Activated CD4-positive, alpha-beta memory T cell treated with anti-CD3 and anti-CD28 coated beads, Interleukin-2, amount 10 ng/mL, durations not matched to agents 7 days and 5 days (primary cell): ENCODE measurements around the gene AMOTL1. TPM values are rescaled to one million over a fixed set of nuclear protein-coding genes. Genes with fewer than 3 reads are reported as not detected.
A peak's percentile ranks its signal among the peaks of the same experiment; 100 is the strongest.

Experiments
- CTCF ChIA-PET: fragments of 350-600 bp; sonication (Branson Sonifier 250); formaldehyde crosslinking; loops from one replicate; lab custom pipeline; 2021; ENCODE audit warnings: antibody characterized with exemption, inconsistent platforms; lab: Charles Lee
- POLR2A ChIA-PET: fragments of 350-600 bp; sonication (Branson Sonifier 250); formaldehyde crosslinking; loops from one replicate; lab custom pipeline; 2021; ENCODE audit warnings: antibody characterized with exemption; lab: Charles Lee
- DNase-seq: peaks from one replicate; pipeline ENCODE4 v3.0.0-alpha.2; 2020
- H3K27ac Mint-ChIP-seq: one replicate; pipeline ENCODE4 v1.8.0; 2021; ENCODE audit warnings: mild to moderate bottlenecking, mixed read lengths
- H3K27me3 Mint-ChIP-seq: one replicate; pipeline ENCODE4 v1.8.0; 2021; ENCODE audit warnings: mixed read lengths
- H3K36me3 Mint-ChIP-seq: one replicate; pipeline ENCODE4 v1.8.0; 2021; ENCODE audit warnings: low read depth, mixed read lengths
- H3K4me1 Mint-ChIP-seq: one replicate; pipeline ENCODE4 v1.8.0; 2021; ENCODE audit warnings: mixed read lengths
- H3K4me3 Mint-ChIP-seq: one replicate; pipeline ENCODE4 v1.8.0; 2021; ENCODE audit warnings: mild to moderate bottlenecking, mixed read lengths
- H3K9me3 Mint-ChIP-seq: one replicate; pipeline ENCODE4 v1.8.0; 2021; ENCODE audit warnings: mixed read lengths
- total RNA-seq, 2 experiments: library from RNA; stranded (reverse); gene quantifications; one replicate each; pipeline ENCODE4 v1.2.3, GENCODE V29; 2021

AMOTL1 gene
- total RNA-seq, 2 experiments from 2014 or later: 4.0 to 4.3 TPM

GRCh38 chr11:94866936-94867795 is 99.0 kb downstream of the AMOTL1 start:
- no peak overlapping the region for H3K4me3 Mint-ChIP-seq
- no peaks in the 10 kb centered on the region for H3K9me3 Mint-ChIP-seq
- no peak for DNase-seq
- no peaks in the 10 kb centered on the region for H3K36me3 Mint-ChIP-seq
- ChIA-PET POLR2A (no interaction called here), CTCF (interaction anchor here (1.4 kb wide), 1 partner anchor 31 kb away, joined by 3 read pairs; no protein-coding TSS in a partner anchor)
- H3K4me1 Mint-ChIP-seq: peaks cover 6% of the 10 kb centered on the region
- no peaks in the 10 kb centered on the region for H3K27me3 Mint-ChIP-seq
- H3K27ac Mint-ChIP-seq: no peak overlapping the region

GRCh38 chr11:94868468-94868867 is 100.3 kb downstream of the AMOTL1 start:
- CTCF ChIA-PET: no interaction called here
- Mint-ChIP-seq H3K4me3 (no peak overlapping the region), H3K9me3 (no peaks in the 10 kb centered on the region), H3K4me1 (peaks cover 3% of the 10 kb centered on the region), H3K36me3 (no peaks in the 10 kb centered on the region), H3K27ac (no peak overlapping the region), H3K27me3 (no peaks in the 10 kb centered on the region)
- no peak for DNase-seq
- POLR2A ChIA-PET: no interaction called here

- peaks cover under 1% of the 10 kb centered on the region for H3K27me3 Mint-ChIP-seq
These were observed 101.0 kb downstream of the AMOTL1 start for GRCh38 chr11:94869186-94869585.

GRCh38 chr11:94870422-94870821 is 102.3 kb downstream of the AMOTL1 start:
- no peak overlapping the region for H3K27ac Mint-ChIP-seq
- H3K4me3 Mint-ChIP-seq: no peak overlapping the region
- no peak for DNase-seq
- H3K36me3 Mint-ChIP-seq: no peaks in the 10 kb centered on the region
- no peaks in the 10 kb centered on the region for H3K9me3 Mint-ChIP-seq
- ChIA-PET POLR2A (no interaction called here), CTCF (no interaction called here)
- no peaks in the 10 kb centered on the region for H3K4me1 Mint-ChIP-seq
- H3K27me3 Mint-ChIP-seq: peaks cover 6% of the 10 kb centered on the region

More at GRCh38 chr11:94869186-94869585, 101.0 kb downstream of the AMOTL1 start:
- DNase-seq: no peak
- Mint-ChIP-seq H3K4me1 (no peaks in the 10 kb centered on the region), H3K4me3 (no peak overlapping the region), H3K36me3 (no peaks in the 10 kb centered on the region), H3K9me3 (no peaks in the 10 kb centered on the region), H3K27ac (no peak overlapping the region)
- POLR2A ChIA-PET: no interaction called here
- CTCF ChIA-PET: no interaction called here

GRCh38 chr11:94871491-94872185 is 103.5 kb downstream of the AMOTL1 start:
- POLR2A ChIA-PET: no interaction called here
- no peaks in the 10 kb centered on the region for H3K36me3 Mint-ChIP-seq
- CTCF ChIA-PET: no interaction called here
- no peak overlapping the region for H3K27ac Mint-ChIP-seq
- no peaks in the 10 kb centered on the region for H3K9me3 Mint-ChIP-seq
- no peak for DNase-seq
- H3K27me3 Mint-ChIP-seq: peaks cover 6% of the 10 kb centered on the region
- peaks cover 7% of the 10 kb centered on the region for H3K4me1 Mint-ChIP-seq
- no peak overlapping the region for H3K4me3 Mint-ChIP-seq

- H3K9me3 Mint-ChIP-seq: no peaks in the 10 kb centered on the region
- peaks cover 17% of the 10 kb centered on the region for H3K4me1 Mint-ChIP-seq
- ChIA-PET CTCF (no interaction called here), POLR2A (no interaction called here)
- no peak overlapping the region for H3K4me3 Mint-ChIP-seq
- H3K27me3 Mint-ChIP-seq: peaks cover 6% of the 10 kb centered on the region
- DNase-seq: no peak
- H3K27ac Mint-ChIP-seq: no peak overlapping the region
- no peaks in the 10 kb centered on the region for H3K36me3 Mint-ChIP-seq
These were observed 105.9 kb downstream of the AMOTL1 start for GRCh38 chr11:94873916-94874540.

GRCh38 chr11:94876222-94876621 is 108.1 kb downstream of the AMOTL1 start:
- CTCF ChIA-PET: interaction anchor here (1.3 kb wide), 1 partner anchor 89 kb away, joined by 6 read pairs; no protein-coding TSS in a partner anchor
- H3K4me1 Mint-ChIP-seq: peaks cover 17% of the 10 kb centered on the region
- POLR2A ChIA-PET: interaction anchor here (1.3 kb wide), 1 partner anchor 97 kb away, joined by 4 read pairs; the partner anchor contains the start of genes CWC15 and KDM4D
- no peak for DNase-seq
- H3K27me3 Mint-ChIP-seq: peaks cover 6% of the 10 kb centered on the region
- no peaks in the 10 kb centered on the region for H3K9me3 Mint-ChIP-seq
- no peak overlapping the region for H3K27ac Mint-ChIP-seq
- H3K36me3 Mint-ChIP-seq: no peaks in the 10 kb centered on the region
- H3K4me3 Mint-ChIP-seq: no peak overlapping the region

- Mint-ChIP-seq H3K27ac (peak overlapping the region; percentile 17), H3K9me3 (no peaks in the 10 kb centered on the region), H3K4me3 (no peak overlapping the region), H3K27me3 (peaks cover 6% of the 10 kb centered on the region), H3K36me3 (no peaks in the 10 kb centered on the region), H3K4me1 (peaks cover 17% of the 10 kb centered on the region)
- ChIA-PET POLR2A (interaction anchor here (1.3 kb wide), 1 partner anchor 96 kb away, joined by 4 read pairs; the partner anchor contains the start of genes CWC15 and KDM4D), CTCF (interaction anchor here (1.3 to 1.8 kb wide), 2 partner anchors 22 to 90 kb away, joined by 3 to 6 read pairs; no protein-coding TSS in a partner anchor)
- peak; percentile 63 for DNase-seq
These were observed 108.7 kb downstream of the AMOTL1 start for GRCh38 chr11:94876645-94877442.

- ChIA-PET POLR2A (interaction anchor here (1.3 kb wide), 1 partner anchor 95 kb away, joined by 4 read pairs; the partner anchor contains the start of genes CWC15 and KDM4D), CTCF (interaction anchor here (1.3 to 1.8 kb wide), 2 partner anchors 21 to 91 kb away, joined by 3 to 6 read pairs; no protein-coding TSS in a partner anchor)
- peaks cover 6% of the 10 kb centered on the region for H3K27me3 Mint-ChIP-seq
- H3K36me3 Mint-ChIP-seq: no peaks in the 10 kb centered on the region
- no peak overlapping the region for H3K27ac Mint-ChIP-seq
- peaks cover 17% of the 10 kb centered on the region for H3K4me1 Mint-ChIP-seq
- no peak overlapping the region for H3K4me3 Mint-ChIP-seq
- no peaks in the 10 kb centered on the region for H3K9me3 Mint-ChIP-seq
- DNase-seq: no peak
These were observed 109.5 kb downstream of the AMOTL1 start for GRCh38 chr11:94877443-94878200.

- Mint-ChIP-seq H3K36me3 (no peaks in the 10 kb centered on the region), H3K27me3 (peaks cover 6% of the 10 kb centered on the region), H3K4me3 (no peak overlapping the region), H3K9me3 (no peaks in the 10 kb centered on the region), H3K27ac (no peak overlapping the region), H3K4me1 (peaks cover 17% of the 10 kb centered on the region)
- no peak for DNase-seq
- CTCF ChIA-PET: no interaction called here
- POLR2A ChIA-PET: no interaction called here
These were observed 110.8 kb downstream of the AMOTL1 start for GRCh38 chr11:94879006-94879405.

GRCh38 chr11:94880216-94880615 is 112.1 kb downstream of the AMOTL1 start:
- no peak overlapping the region for H3K27ac Mint-ChIP-seq
- no peak overlapping the region for H3K4me3 Mint-ChIP-seq
- H3K4me1 Mint-ChIP-seq: peaks cover 17% of the 10 kb centered on the region
- DNase-seq: no peak
- POLR2A ChIA-PET: no interaction called here
- H3K27me3 Mint-ChIP-seq: no peaks in the 10 kb centered on the region
- CTCF ChIA-PET: no interaction called here
- H3K36me3 Mint-ChIP-seq: no peaks in the 10 kb centered on the region
- H3K9me3 Mint-ChIP-seq: no peaks in the 10 kb centered on the region
